ENCODE results near the gene KANSL1L. TPM values are rescaled to one million over a fixed set of nuclear protein-coding genes. Genes with fewer than 3 reads are reported as not detected.

KANSL1L gene
- total RNA-seq, 1 donor = 38.0 TPM

DNA sequence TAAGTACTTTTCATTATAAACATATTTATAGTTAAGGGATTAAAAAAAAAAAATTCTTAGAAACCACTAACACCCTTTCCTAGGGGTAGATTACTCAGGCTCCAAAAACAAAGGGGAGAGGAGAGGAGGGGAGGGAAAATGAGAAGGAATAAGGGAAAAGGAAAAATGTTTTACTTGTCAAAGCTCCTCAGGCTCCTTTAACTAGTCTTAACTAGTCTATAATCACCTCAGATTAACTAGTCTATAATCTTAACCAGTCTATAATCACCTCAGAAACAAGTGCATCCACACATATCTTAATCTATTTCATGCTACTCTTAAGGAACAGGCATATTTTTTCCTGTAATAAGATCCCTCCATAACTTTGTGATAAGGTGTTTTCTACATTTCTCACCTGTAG is 76.4 kb downstream of the KANSL1L start:
- Histone ChIP-seq H3K4me3 (ENCODE audit: insufficient read depth, low read length) (no peak overlapping the region), H3K4me1 (ENCODE audit: insufficient read depth, low read length) (no peaks in the 10 kb centered on the region), H3K79me2 (ENCODE audit: insufficient read depth, low read length) (no peaks in the 10 kb centered on the region), H3K27me3 (ENCODE audit: insufficient read depth, low read length) (no peaks in the 10 kb centered on the region), H3K4me2 (ENCODE audit: insufficient read depth, low read length) (no peak overlapping the region), H3K36me3 (ENCODE audit: insufficient read depth, low read length) (no peaks in the 10 kb centered on the region), H4K20me1 (ENCODE audit: insufficient read depth, low read length) (no peaks in the 10 kb centered on the region), H2AFZ (ENCODE audit: low read length) (no peak overlapping the region), H3K9me3 (ENCODE audit: low read depth, low read length) (no peaks in the 10 kb centered on the region), H3K27ac (ENCODE audit: low read depth, low read length) (no peak overlapping the region)
- no peak for DNase-seq (ENCODE audit: insufficient read length, low spot score, missing footprints)
- TF ChIP-seq, protein P1, sequence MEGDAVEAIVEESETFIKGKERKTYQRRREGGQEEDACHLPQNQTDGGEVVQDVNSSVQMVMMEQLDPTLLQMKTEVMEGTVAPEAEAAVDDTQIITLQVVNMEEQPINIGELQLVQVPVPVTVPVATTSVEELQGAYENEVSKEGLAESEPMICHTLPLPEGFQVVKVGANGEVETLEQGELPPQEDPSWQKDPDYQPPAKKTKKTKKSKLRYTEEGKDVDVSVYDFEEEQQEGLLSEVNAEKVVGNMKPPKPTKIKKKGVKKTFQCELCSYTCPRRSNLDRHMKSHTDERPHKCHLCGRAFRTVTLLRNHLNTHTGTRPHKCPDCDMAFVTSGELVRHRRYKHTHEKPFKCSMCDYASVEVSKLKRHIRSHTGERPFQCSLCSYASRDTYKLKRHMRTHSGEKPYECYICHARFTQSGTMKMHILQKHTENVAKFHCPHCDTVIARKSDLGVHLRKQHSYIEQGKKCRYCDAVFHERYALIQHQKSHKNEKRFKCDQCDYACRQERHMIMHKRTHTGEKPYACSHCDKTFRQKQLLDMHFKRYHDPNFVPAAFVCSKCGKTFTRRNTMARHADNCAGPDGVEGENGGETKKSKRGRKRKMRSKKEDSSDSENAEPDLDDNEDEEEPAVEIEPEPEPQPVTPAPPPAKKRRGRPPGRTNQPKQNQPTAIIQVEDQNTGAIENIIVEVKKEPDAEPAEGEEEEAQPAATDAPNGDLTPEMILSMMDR (IDR thresholded peaks at IDR 0.05; ENCODE audit: extremely low read depth, low read depth, low read length) = no peak

DNA sequence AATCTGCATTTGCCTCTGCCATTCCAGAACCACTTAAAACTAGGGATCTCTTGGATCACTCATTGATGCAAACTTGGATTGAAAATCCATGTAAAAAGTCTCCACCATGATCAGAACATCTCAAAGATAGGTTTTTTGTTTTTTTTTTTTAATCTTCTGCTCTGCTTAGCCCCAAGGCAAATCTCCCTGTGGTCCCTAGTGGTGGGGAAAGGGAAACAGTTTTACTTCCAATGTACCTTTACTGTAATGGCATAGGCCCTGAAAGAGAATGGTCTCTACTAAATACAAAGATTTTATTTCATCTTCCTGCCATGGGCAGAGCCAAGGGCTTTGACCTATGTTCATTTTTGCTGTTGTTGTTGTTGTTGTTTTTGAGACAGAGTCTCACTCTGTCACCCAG is 78.4 kb downstream of the KANSL1L start:
- Histone ChIP-seq H2AFZ (ENCODE audit: low read length) (no peak overlapping the region), H3K27ac (ENCODE audit: low read depth, low read length) (no peak overlapping the region), H3K4me3 (ENCODE audit: insufficient read depth, low read length) (no peak overlapping the region), H3K4me1 (ENCODE audit: insufficient read depth, low read length) (no peaks in the 10 kb centered on the region), H3K4me2 (ENCODE audit: insufficient read depth, low read length) (no peak overlapping the region), H3K9me3 (ENCODE audit: low read depth, low read length) (no peaks in the 10 kb centered on the region), H3K27me3 (ENCODE audit: insufficient read depth, low read length) (no peaks in the 10 kb centered on the region), H4K20me1 (ENCODE audit: insufficient read depth, low read length) (no peaks in the 10 kb centered on the region), H3K36me3 (ENCODE audit: insufficient read depth, low read length) (no peaks in the 10 kb centered on the region), H3K79me2 (ENCODE audit: insufficient read depth, low read length) (no peaks in the 10 kb centered on the region)
- TF ChIP-seq, protein P1 (IDR thresholded peaks at IDR 0.05; ENCODE audit: extremely low read depth, low read depth, low read length) = no peak
- DNase-seq (ENCODE audit: insufficient read length, low spot score, missing footprints) = no peak

GRCh38 chr2:210086930-210087329 is 84.3 kb downstream of the KANSL1L start:
- no peak overlapping the region for H3K4me3 ChIP-seq (ENCODE audit: insufficient read depth, low read length)
- no peaks in the 10 kb centered on the region for H3K36me3 ChIP-seq (ENCODE audit: insufficient read depth, low read length)
- no peak overlapping the region for H2AFZ ChIP-seq (ENCODE audit: low read length)
- H3K79me2 ChIP-seq (ENCODE audit: insufficient read depth, low read length) = no peaks in the 10 kb centered on the region
- no peak for DNase-seq (ENCODE audit: insufficient read length, low spot score, missing footprints)
- no peaks in the 10 kb centered on the region for H3K9me3 ChIP-seq (ENCODE audit: low read depth, low read length)
- H3K27ac ChIP-seq (ENCODE audit: low read depth, low read length) = no peak overlapping the region
- no peak overlapping the region for H3K4me2 ChIP-seq (ENCODE audit: insufficient read depth, low read length)
- TF ChIP-seq, protein P1 (IDR thresholded peaks at IDR 0.05; ENCODE audit: extremely low read depth, low read depth, low read length) = no peak
- no peaks in the 10 kb centered on the region for H3K4me1 ChIP-seq (ENCODE audit: insufficient read depth, low read length)
- H3K27me3 ChIP-seq (ENCODE audit: insufficient read depth, low read length) = no peaks in the 10 kb centered on the region
- no peaks in the 10 kb centered on the region for H4K20me1 ChIP-seq (ENCODE audit: insufficient read depth, low read length)

- Histone ChIP-seq H2AFZ (ENCODE audit: low read length) (no peak overlapping the region), H3K27me3 (ENCODE audit: insufficient read depth, low read length) (no peaks in the 10 kb centered on the region), H3K4me1 (ENCODE audit: insufficient read depth, low read length) (no peaks in the 10 kb centered on the region), H3K79me2 (ENCODE audit: insufficient read depth, low read length) (no peaks in the 10 kb centered on the region), H3K36me3 (ENCODE audit: insufficient read depth, low read length) (no peaks in the 10 kb centered on the region), H4K20me1 (ENCODE audit: insufficient read depth, low read length) (no peaks in the 10 kb centered on the region), H3K27ac (ENCODE audit: low read depth, low read length) (no peak overlapping the region), H3K4me2 (ENCODE audit: insufficient read depth, low read length) (no peak overlapping the region), H3K4me3 (ENCODE audit: insufficient read depth, low read length) (no peak overlapping the region), H3K9me3 (ENCODE audit: low read depth, low read length) (no peaks in the 10 kb centered on the region)
- DNase-seq (ENCODE audit: insufficient read length, low spot score, missing footprints) = peak; percentile 68
- TF ChIP-seq, protein P1 (IDR thresholded peaks at IDR 0.05; ENCODE audit: extremely low read depth, low read depth, low read length) = no peak
Measured at GRCh38 chr2:210086292-210086691, 84.9 kb downstream of the KANSL1L start.

All from osteoblast (primary cell).